Left cardiac atrium (tissue), 4 donors: Measurements from ENCODE around the gene RAB6A. TPM values are rescaled to one million over a fixed set of nuclear protein-coding genes. Genes with fewer than 3 reads are reported as not detected.
A peak's percentile ranks its signal among the peaks of the same experiment; 100 is the strongest.

Source experiments
- ATAC-seq, 2 donors: fragments of 200-7000 bp; cut with Tn5 transposase; one replicate each; pipeline ENCODE4 v1.9.1; 2020; ENCODE audit warnings: mild to moderate bottlenecking in 2 of 2, moderate library complexity in 2 of 2
- DNase-seq: peaks from one replicate; pipeline ENCODE4 v3.0.0-alpha.2; 2020
- intact Hi-C, 2 donors: fragments of 100-400 bp; cut with DNase I; formaldehyde crosslinking; loops; one replicate each; pipeline versions ENCODE4 v1.14.1 to v1.15.1; 2022 to 2023
- total RNA-seq, 2 donors: library from RNA; stranded (reverse); fragmentation: NEBNext Ultra II Directional; extraction: Animal tissue kit (Norgen Biotek cat#: 25700); gene quantifications; one replicate each; pipeline ENCODE4 v1.2.1, GENCODE V29; 2021
- donor health status: DM: no; HTN: yes; CAD: no.
- donor health status: DM: no; HTN: yes; CAD: no; lungs with severe emphysema.
- donor health status: DM: yes; HTN: yes; CAD: no.
- donor health status: Dilated cardiomyopathy.

RAB6A gene
- total RNA-seq, 2 donors from 2014 or later, result 100 to 134 TPM

DNA sequence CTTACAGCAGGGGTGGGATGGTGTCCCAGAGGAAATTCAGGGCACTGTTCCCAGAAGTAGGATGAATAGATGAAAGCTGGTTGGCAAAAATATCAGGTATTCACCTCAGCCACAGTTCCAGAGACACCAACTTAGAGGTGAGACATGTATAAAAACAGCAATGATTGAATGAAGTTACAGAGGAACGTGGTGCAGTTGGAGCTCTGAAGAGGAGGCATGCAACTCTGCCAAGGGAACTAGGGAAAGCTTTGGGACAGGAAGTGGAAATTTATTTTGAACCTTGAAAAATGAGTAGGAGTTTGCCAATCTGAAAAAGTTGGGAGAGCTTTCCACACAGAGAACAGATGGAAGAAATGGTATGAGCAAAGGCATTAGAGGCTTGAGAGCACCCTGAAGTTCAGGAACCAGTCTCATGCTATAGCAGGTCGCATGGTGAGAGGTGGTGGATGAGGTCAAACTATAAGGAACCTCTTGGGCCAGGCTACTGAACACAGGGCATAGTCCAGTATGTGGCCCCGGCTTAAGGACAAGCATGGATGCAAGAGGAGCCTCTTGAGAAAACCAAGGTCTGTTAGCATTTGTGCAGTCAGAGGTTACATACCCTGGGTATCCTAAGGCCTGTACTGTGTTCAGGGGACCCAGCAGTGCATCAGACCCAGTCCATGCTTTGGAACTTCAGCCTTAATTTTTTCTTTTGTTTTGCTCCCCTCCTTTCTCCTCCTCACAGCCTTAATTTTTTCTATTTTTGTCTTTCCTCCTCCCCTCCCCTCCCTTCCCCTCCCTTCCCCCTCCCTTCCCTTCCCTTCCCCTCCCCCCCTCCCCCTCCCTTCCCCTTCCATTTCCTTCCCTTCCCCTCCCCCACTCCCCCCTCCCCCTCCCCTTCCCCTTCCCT, 97.0 kb downstream of the RAB6A start:
- intact Hi-C loops, result loop anchor here in 1 of 2 donors (5.0 kb wide), 2 partner anchors 37 to 312 kb away; no protein-coding TSS in a partner anchor
- DNase-seq (no peak), ATAC-seq (no peak)

DNA sequence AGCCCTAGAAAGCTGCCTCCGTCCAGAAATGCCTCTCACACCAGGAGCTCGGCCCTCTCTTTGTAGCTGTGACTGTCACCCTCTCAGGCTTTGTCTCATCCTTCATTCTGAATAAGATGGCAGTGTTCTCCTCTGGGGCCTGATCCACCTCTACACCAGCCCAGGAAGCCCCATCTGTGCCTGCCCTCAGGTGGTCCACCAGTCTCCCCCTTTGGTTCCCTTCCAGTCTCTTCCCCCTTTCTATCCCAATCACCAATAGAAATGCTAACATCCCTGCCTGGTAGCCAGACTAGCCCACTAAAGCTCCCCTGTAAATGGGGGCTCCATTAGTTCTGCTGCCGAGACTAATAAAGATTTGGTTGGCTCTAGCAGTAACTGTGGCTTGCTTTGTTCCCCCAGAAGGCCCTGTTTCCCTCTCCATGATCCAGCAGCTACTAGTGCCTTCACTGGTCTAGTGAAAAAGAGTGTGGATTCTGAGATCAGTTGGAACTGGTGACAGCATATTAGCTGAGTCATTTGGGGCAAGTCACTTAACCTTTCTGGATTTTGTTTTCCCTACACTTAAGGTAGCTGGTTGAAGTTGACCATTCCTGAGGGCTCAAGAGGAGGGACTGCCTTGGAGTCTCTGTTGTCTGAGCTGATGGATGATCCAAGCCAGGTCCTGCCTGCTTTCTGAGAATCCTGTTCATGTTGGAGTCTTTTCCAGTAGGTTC, 98.3 kb downstream of the RAB6A start:
- intact Hi-C loops, result loop anchor here in 1 of 2 donors (5.0 kb wide), 2 partner anchors 35 to 310 kb away; no protein-coding TSS in a partner anchor
- no peak for DNase-seq
- ATAC-seq, result no peak

DNA sequence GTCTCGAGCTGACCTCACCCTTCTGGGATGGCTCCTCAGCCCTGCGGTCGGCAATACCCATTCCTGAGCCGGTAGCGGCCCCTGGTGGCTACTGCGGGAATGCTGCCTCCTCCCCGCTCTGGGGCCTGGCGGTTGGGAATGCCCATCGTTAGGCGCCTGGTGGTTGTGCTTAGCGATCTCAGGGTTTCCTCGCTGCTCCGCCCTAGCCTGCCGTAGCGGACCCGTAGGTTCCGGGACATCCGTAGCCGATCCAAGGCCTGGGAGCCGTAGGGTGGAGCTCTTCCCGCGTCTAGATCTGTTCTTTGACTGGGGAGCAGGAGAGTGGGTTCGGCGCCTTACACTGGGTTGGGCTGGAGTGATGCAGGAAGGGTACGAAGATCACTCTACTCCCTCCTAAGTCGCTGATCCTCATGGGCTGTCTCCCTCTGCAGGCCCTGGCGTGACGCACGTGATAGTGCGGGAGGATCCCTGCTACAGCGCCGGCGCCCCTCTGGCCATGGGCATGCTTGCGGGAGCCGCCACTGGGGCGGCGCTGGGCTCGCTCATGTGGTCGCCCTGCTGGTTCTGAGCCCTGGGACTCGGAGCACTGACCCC, 99.7 kb downstream of the RAB6A start:
- intact Hi-C loops, result loop anchor here (2.0 to 5.0 kb wide), 4 partner anchors 34 to 309 kb away; no protein-coding TSS in a partner anchor
- ATAC-seq, result peak; percentile 96 to 97
- DNase-seq, result peak; percentile 91

DNA sequence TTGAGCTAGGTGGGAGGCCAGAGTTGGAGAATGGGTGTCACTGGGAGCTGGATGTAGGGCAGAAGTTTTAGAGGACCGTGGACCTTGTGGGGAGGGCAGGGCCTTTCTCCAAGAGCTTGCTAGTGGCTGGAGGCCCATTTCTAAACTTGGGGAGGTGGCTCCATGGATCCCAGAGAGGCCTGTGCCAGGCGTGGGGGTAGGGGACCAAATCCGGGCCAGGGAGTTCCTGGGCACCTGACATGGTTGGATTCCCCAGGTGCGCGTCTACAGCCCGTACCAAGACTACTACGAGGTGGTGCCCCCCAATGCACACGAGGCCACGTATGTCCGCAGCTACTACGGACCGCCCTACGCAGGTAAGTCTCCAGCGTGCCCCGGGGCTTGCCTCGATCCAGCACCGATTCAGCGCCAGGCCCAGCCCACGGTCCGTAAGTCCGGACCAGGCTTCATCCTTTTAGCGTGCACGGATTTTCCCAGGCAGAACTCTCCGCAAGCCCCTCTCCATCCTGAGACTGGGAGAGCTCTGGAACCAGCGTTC, 100.3 kb downstream of the RAB6A start:
- intact Hi-C loops, result loop anchor here (2.0 to 5.0 kb wide), 4 partner anchors 33 to 308 kb away; no protein-coding TSS in a partner anchor
- ATAC-seq (peak in 1 of 2 donors; percentile 2), DNase-seq (no peak)

DNA sequence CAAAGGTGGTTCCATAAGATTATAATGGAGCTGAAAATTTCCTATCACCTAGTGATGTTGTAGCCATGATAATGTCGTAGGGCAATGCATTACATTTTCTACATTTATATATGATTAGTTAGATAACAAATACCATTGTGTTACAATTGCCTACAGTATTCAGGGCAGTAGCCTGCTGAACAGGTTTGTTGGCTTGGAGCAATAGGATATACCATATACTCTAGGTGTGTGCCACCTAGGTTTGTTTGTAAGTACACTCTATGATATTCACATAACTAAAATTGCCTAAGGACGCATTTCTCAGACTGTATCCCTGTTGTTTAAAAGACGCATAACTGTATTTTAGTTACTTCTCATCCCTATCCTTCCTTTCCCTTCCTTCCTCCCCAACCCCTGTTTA, 100.9 kb downstream of the RAB6A start:
- no peak for DNase-seq
- no peak for ATAC-seq
- intact Hi-C loops, result loop anchor here (2.0 to 5.0 kb wide), 5 partner anchors 33 to 308 kb away; no protein-coding TSS in a partner anchor

DNA sequence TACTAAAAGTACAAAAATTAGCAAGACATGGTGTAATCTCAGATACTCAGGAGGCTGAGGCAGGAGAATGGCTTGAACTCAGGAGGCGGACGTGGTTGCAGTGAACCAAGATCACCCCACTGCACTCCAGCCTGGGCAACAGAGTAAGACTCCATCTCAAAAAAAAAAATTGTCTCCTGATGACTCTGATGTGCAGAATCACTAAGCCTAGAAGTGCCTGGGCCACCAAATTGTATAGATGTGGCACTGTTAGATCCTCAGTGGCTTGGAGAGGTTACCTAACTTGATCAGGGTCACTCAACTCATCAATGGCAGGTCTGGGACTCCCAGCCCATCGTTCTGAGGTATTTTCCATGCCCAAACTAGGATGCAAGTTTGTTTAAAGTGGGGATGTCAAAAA, 103.9 kb downstream of the RAB6A start:
- intact Hi-C loops, result loop anchor here in 1 of 2 donors (5.0 kb wide), 1 partner anchor 250 kb away; no protein-coding TSS in a partner anchor
- ATAC-seq (no peak), DNase-seq (no peak)

DNA sequence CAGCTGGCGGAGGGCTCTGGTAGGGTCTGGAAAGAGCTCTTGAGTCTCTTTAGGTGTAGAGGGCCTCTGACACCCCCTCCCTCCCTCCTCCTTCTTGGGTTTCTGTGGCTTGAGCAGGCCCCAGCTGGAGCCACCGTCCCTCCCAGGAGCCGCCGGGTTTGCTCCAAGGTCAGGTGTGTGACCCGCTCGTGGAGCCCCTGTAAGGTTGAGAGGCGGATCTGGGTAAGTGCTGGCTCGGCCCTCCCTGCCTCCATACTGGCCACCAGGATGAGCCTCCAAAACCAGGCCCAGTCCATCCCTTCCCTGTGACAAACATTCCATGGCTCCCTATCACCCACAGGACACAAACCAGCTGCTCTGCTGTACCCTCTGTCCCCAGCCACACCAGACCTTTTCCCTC, 105.2 kb downstream of the RAB6A start:
- ATAC-seq, result no peak
- intact Hi-C loops, result loop anchor here in 1 of 2 donors (5.0 kb wide), 1 partner anchor 248 kb away; no protein-coding TSS in a partner anchor
- DNase-seq, result no peak

DNA sequence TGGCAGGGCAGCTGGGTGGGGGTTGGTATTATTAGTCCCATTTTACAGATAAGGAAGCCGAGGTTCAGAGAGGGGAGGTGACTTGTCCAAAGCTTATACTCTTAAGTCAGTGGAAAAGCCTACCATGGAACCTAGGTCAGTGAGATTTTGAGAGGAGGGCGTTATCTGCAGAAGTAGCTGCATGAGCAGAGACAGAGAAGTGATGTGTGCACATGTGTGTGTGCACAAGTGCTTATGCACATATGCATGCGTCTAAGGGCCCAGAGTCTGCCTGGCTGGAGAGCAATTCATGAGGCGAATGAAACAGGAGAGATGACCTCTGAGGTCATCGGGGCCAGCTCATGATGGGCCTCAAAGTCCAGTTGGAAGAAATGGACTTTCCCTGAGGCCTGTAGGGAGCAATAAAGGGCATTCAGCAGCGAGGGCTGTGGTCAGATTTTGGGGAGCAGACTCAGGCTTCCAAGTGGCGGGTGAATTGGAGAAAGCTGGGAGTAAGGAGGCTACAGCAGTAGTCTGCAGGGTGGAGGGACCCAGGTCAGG, 106.3 kb downstream of the RAB6A start:
- ATAC-seq, result no peak
- no peak for DNase-seq

DNA sequence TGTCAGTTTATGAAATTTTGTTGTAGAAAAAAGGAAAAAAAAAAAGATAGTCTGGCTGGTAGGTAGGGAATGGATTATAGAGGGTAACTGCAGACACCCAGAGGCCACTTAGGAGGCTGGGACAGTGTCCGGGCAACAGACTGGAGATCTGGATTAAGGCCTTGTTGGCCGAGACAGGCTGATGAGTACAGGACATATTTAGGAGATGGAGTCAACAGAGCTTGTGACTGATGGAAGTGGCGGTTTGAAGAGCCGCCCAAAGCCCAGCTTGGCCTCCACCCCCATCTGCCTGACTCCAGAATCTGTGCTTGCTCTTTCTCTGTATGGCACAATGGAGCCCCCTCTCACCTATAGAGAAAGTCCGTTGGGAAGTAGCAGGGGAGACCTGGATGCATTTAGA, 106.9 kb downstream of the RAB6A start:
- peak in 1 of 2 donors; percentile 62 for ATAC-seq
- DNase-seq, result no peak
- intact Hi-C loops, result no loop called here

More for the DNA sequence above, 106.3 kb downstream of the RAB6A start:
- intact Hi-C loops, result loop anchor here in 1 of 2 donors (5.0 kb wide), 1 partner anchor 247 kb away; no protein-coding TSS in a partner anchor

DNA sequence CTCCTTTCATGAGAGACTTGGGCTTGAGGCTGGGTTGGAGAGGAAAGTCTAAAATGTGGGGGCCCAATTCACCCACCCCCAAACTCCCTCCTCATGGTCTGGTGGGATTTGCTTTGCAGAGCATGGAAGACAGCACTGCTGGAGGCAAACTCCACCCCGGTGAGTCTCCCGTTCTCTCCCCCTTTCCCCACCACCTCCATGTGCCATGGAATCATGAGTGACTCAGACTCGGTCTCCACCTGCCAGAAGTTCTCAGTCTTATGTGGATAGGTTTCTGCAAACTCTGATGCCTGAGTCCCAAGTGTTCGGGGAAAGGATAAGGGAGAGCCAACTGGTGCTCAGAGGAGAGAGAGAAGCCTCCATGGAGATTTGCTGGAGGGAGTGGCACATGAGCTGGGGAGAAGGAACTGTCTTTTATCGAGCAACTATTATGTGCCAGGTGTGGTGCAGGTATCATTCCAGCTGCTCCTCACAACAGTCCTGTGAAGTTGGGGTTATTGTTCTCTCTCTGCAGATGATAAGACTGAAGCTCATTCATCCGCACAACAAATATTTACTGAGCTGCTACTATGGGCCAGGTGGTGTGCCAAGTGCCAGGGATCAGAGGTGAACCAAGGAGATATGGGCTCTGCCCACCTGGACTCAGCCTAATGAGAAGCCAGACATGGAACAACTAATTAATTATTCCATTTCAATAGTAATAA, 107.9 kb downstream of the RAB6A start:
- DNase-seq, result no peak
- no peak for ATAC-seq
- intact Hi-C loops, result no loop called here

DNA sequence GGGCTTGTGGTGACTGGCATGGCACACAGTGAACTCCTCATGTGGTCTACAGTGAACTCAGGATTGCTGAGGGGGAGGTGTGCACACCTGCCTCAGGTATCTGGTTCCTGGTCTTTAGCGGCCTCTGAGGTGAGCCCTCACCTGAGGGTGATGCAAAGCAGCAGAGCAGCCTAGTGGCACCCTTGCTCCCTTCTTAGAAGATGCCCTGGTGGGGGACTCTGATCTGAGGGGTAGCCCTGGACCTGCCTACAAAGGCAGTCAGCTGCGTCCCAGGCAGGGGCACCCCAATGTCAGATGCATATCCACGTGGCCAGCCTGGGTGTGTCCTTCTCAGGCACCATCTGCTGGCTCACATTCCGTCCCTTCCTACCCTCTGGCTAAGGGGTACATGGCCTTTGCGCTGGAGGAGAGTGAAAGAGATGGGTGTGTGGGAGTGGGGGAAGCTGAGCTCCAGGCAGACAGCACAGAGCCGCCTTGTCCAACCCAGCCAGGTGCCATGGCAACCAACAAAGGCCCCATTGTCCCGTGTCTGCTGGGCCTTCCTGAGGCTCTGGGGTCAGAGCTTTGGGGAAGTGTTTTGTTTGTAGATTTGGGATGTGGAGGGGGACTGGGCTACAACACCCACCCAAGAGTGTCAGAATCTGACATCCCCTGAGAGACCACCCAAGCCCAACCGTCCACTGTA, 108.7 kb downstream of the RAB6A start:
- intact Hi-C loops, result no loop called here
- peak in 1 of 2 donors; percentile 19 for ATAC-seq
- DNase-seq, result no peak

DNA sequence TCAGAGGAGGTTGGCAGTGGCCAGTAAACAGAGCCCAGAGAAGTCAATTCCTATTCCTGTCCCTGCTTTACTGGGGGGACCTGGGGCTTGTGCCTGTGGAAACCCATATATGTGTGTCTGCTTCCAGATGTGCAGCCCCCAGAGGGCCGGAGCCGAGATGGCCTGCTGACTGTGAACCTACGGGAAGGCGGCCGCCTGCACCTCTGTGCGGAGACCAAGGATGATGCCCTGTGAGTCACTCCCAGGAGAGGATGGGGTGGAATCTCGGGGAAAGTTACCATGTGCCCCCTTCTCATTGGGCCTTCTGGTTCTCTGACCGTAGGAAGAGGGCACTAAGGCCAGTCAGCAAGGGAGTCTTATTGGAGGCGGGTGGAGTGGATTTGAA, 109.2 kb downstream of the RAB6A start:
- DNase-seq, result no peak
- ATAC-seq, result no peak
- intact Hi-C loops, result no loop called here

DNA sequence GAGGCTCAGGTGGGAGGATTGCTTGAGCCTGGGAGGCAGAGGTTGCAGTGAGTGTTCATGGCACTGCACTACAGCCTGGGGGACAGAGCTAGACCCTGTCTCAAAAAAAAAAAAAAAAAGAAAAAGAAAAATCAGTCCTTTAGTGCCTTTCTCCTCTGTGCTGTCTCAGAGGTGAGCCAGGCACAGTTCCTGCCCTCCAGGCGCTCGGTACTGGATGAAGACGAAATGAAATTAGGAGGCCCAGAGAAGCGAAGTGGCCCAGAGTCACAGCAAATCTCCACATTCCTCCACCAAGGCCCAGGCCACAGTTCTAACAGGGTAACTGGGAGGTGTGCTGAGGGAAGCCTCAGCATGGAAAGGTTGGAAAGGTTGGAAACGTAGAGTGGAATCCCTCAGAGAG, 109.6 kb downstream of the RAB6A start:
- DNase-seq (no peak), ATAC-seq (no peak)
- intact Hi-C loops, result no loop called here

DNA sequence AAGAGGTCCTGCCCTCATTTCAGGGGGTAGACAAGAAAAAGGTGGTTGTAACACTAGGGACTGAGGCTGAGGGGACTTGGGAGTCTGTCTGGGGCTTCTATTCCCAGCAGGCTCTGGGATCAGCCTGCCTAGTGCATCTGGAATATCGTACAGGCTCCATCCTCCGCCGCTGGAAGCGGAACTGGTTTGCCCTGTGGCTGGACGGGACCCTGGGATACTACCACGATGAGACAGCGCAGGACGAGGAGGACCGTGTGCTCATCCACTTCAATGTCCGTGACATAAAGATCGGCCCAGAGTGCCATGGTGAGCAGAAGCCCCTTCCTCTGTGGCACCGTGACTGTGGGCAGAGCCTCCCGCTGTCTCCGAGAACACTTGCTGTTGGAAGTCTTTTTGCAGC, 110.5 kb downstream of the RAB6A start:
- no peak for ATAC-seq
- DNase-seq, result no peak
- intact Hi-C loops, result no loop called here

DNA sequence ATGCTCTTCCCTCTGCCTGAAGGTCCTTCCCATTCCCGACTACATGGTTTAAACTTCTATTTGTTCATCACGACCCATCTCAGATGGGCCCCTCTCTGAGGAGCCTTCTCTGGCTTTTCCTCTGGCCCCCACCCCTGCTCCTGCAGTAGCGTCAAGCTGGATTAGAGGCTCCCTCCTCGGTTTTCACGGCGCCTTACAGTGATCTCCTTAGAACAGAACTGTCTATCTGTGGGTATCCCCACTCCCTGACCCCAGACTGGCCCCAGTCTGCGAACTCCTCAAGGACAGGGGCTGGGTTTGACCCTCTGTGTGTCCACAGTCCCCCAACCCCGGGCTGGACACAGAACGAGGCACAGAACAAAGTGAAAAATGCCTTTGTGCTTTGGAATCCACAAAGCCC, 111.7 kb downstream of the RAB6A start:
- DNase-seq (no peak), ATAC-seq (no peak)
- intact Hi-C loops, result no loop called here

DNA sequence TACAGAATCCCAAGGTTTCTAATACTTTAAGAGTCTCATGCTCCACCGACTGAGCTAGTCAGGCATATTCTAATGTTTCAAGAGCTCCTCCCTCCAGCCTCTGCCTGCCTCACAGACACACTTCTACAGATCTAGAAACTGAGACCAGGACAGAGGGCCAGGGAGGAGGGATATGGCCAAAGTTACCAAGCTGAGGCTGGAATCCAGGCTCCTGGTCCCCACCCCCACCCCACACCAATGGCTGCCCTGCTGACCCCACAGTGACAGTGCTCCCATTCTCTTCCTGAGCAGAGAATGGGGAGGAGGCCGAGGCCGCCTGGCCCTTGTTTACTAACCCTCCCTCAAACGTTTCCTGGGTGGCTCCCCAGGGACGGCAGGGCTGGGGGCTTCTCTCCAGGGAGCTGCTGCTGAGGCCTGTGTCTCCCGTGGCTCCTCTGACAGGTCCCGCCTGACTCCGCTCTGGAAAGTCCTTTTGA, 112.3 kb downstream of the RAB6A start:
- DNase-seq (no peak), ATAC-seq (no peak)
- intact Hi-C loops, result no loop called here

DNA sequence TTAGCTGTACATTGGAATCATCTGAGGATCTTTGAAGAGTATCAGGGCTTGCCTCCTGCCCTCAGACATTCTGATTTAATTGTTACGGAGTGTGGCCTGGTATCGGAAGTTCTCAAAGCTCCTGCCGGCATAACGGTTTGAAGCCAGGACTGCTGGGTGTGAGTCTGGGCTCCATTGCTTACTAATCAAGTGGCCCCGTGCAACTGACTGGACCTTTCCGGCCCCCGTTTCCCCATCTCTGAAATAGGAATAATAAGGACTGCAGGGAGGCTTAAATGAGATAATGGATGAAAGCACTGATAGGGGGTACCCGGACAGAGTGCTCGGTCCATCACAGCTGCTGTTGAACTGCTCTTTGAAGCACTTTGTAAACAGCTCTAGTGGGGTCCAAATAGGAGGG, 112.8 kb downstream of the RAB6A start:
- DNase-seq, result no peak
- intact Hi-C loops, result no loop called here
- no peak for ATAC-seq
